GM18519 (cell line): ENCODE results near the gene CMTM7.
A peak's percentile ranks its signal among the peaks of the same experiment; 100 is the strongest.

ENCODE experiments used
- ATAC-seq: cut with Tn5 transposase; IDR thresholded peaks from one replicate; pipeline ENCODE4 v1.9.1; 2021; ENCODE audit warnings: mild to moderate bottlenecking, moderate library complexity; ENCODE audit not compliant: unreplicated experiment, low FRiP score

The CMTM7 gene

DNA sequence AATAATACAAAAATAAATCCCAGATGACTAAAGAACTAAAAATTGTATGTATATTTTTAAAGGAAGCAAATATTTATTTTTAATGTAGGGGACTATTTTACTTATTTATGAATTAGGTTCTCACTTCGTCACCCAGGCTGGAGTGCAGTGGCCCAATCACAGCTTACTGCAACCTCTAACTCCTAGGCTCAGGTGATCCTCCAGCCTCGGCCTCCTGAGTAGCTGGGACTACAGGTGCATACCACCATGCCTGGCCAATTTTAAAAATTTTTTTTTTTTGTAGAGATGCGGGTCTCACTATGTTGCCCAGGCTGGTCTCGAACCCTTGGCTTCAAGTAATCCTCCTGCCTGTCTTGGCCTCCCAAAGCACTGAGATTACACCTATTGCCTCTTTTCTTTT lies 42.6 kb downstream of the CMTM7 start:
- no peak for ATAC-seq

DNA sequence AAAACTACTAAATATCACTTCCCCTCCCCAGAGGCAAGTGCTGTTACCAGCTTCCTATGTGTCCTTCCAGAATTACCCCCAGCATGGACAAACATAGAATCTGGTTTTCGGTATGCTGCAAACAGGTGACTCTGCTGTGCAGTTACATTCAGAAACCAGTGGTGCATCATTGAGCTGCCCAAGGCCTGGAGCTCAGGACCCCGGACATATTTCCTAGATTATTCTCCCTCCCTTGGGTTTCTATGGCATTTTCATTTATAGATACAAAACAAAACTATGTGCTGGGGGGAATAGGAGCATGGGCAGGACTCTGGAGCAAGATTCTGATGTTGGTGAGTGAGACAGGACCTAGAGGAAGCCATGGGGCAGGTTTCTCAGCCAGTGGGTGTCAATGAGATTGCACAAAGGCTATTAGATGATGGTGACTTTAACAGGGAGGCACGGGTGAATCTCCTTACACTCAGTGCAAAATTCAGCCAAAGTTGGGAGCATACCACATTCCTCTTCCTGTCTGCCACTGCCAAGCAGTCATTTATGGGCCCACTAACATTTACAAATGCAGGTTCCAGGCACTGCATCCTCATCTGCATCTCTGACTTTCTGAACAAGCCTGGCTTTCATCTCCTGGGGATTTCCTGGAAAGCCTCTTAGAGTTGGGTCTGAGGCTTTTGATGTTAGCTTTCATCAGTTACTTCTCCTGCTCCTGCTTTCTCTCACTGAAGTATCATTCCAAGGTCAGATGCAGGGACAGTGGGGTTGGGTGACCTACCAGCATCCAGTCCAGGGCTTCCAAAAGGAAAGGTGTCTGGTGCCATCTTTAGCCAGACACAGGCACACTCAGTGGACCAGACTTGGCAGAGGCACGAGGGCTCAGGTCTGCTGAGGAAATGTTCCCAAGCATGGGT lies 44.5 kb downstream of the CMTM7 start:
- no peak for ATAC-seq

DNA sequence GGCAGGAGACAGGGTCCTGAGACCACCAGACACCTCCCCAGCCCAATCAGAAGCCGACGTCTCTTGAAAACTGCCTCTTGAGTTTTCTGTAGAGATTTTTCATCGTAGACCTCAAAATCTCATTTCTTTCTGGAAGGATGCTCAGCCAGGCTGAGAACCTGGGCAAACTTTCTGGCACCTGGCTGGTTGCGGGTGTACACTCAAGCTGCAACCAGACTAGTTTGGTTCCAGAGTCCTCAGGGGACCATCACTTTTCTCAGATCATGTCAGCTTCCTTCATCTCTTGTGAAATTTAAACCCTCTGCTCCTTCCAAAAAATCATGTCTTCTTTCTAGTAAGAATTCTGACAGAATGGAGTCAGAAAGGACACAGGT lies 45.1 kb downstream of the CMTM7 start:
- ATAC-seq: peak; percentile 24

DNA sequence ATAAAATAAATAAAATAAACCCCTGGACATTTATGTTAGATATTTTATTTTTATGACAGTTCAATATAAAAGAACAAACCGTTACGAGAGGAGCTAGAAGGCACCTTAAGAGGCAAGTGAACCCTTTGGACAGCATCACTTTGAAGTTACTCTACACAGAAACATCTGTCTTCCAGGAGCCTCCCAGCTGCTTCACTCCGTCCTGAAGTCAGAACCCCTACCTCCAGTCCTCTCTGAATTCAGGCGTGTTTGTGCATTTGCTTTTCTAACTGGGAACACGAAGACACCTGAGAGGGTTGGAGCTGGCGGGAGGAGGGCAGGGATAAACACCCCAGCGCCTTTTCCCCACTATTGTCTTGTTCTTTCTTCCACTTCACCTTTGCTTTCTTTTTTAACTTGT lies 46.2 kb downstream of the CMTM7 start:
- no peak for ATAC-seq

DNA sequence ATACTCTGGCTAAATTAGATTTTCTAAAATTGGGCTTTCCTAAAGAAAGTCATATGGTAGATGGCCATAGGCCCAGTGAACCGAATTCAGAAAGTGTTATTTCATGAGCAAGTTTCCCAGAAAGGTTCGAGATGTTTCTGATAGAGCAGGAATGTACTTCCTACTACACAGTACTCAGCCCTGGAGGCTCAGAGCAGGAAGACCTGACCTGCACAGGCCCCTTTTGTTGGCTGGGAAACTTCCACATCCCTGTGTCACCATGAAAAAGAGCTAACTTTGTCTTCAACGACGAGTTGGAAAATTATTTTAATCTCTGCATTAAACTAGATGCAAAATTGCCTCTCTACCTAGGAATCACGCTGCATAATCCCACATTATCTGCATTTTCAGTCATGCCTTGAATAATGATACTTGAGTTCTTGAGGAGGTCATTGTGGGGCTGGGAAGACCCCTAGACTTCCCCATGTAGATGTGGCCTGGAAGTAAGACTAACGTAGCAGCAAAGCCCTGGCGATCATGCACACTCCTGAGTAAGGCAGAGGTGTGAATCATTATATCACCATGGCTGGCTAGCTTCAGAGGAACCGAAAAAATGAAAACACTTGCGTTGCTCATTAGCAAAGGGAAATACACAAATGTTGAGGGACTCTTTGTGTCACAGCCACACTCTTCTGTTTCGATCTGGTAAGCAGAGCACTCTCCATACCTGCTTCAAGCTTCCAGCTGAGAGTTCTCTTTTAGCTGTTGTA lies 47.1 kb downstream of the CMTM7 start:
- ATAC-seq: peak; percentile 96

DNA sequence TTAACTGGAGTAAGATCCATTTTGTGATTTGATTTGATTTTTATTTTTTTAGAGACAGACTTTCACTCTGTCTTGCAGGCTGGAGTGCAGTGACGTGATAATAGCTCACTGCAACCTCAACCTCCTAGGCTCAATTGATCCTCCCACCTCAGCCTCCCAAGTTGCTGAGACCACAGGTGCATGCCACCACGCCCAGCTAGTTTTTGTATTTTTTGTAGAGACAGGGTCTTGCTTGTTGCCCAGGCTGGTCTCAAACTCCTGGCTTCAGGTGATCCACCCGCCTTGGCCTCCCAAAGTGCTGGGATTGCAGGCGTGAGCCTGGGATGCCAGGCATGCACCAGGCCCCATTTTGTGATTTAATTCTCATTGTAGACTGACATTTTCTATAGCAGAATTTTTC lies 47.8 kb downstream of the CMTM7 start:
- peak; percentile 15 for ATAC-seq

DNA sequence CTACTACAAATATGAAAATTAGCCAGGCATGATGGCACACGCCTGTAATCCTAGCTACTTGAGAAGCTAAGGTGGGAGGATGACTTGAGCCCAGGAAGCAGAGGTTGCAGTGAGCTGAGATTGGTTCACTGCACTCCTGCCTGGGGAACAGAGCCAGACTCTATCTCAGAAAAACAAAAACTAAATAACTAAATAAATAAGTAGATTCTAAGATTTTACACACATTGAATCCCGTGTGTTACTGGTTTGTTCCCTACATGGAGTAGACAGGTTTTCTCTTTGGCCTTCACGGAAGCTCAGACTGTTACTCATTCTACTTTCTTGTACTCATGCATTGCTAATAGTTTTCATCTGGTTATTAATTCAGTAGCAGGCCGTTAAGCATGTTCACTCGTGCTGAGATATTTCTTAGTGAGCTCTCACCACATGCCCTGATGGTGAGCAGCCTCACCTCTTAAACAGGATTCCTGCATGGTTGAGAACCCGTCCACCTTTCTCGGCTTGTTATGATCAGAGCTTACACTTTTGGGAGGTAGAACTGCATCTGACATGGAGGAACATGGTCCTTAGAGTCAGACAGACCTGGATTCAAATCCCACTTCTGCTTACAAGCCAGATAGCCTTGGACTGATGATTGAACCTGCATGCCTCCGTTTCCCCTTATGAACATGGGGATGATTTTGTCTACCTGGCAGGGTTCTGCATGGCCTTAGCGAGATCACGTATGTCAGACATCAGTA lies 49.1 kb downstream of the CMTM7 start:
- no peak for ATAC-seq

DNA sequence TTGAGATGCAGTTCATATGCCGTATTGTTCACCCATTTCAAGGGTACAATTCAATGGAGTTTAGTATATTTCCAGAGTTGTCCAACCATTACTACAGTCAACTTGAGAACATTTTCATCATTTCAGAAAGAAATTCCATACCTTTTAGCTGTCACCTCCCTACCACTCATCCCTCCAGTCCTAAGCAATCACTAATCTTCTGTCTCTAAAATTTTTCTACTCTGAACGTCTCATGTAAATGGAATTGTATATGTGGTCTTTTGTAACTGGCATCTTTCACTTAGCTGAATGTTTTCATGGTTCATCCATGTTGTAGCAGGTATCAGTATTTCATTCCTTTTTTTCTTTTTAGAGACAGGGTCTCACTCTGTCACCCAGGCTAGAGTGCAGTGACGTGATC lies 51.1 kb downstream of the CMTM7 start:
- ATAC-seq: no peak

DNA sequence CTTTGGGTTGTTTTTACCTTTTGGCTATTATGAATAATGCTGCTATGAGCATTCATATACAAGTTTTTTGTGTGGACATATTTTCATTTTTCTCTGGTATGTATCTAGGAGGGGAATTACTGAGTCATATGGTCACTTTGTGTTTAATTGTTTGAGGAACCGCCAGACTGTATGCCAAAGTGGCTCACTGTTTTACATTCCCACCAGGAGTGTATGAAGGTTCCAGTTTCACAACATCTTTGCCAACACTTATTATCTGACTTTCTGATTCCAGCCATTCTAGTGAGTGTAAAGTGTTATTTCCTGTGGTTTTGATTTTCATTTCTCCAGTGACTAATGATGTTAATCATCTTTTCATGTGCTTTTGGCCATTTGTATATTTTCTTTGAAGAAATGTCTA lies 51.8 kb downstream of the CMTM7 start:
- no peak for ATAC-seq

DNA sequence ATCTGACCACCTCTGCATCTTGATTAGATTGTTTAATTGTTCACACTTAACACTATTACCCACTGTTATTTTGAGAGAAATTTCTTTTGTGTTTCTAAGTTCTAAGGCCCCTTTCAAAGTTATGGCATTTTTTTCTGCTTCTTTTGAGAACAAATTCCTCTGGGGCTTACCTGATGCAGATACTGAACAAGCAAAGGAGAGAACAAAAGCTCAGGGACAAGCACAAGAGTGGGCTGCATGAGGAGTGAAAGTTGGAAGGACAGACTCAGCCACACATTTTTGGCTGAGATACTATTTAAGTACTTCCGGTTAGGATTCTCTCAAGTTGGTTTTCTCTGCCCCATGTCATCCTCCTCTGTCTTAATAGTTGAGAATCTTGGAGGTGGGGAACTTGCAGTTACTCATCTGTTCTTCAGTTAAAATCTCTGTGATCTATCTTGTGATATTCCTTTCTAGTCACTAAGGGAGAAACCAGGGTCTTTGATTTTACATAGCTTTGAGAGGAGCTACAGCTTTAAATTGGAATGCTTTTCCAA lies 56.3 kb downstream of the CMTM7 start:
- no peak for ATAC-seq

DNA sequence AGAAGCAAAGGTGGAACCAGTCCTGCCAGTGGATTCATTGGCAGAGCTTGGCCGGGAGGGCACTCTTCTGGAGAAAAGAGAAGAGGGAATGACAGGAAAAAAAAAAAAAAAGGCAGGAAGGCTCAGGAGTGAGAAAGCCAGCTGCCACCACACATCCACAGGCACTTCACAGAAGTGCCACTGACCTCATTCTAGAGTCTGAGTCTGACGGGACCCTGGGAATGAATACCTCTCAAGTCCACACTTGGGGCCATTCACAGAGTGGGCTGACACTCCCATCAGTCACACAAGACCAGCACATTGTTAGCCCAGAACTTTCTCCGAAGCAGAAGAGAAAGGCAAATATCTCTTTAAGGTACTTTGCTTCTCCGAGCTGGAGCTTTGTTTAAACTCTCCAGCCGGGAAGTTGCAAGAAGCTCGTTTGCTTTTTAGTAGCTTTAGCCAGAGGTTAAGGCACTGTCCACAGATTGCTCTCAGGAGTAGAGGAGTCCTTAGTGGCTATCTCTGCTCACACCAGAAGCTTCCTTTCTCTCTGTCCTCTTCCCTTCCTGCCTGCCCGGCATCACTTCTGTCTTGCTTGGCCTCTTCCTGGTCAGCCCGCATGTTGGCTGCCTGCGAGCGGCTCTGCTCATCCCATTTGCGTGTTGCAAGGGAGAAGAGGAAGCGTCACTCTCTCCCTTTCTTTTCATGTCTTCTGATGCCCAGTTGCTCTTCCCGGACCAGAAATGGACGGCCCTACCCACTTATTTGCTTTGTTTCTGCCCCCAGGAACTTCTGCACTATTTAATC lies 57.2 kb downstream of the CMTM7 start:
- no peak for ATAC-seq

DNA sequence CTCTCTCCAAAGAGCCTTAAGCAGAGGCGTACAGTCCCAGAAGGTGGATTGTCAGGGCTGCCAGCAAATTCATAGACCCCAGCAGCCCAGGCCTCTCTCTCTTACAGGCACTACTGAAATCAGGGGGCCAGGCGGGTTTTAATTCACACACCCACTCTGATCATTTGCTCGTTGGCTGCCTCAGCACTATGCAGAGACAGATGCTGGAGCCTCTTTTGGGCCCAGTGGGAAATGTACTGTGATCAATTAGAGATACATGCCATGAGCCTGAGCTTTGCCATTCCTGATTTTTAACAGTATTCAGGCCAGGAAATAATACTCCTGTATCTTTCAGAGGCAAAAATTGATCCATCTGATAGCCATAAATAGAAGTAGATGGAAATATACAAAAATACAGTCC lies 58.0 kb downstream of the CMTM7 start:
- ATAC-seq: no peak

DNA sequence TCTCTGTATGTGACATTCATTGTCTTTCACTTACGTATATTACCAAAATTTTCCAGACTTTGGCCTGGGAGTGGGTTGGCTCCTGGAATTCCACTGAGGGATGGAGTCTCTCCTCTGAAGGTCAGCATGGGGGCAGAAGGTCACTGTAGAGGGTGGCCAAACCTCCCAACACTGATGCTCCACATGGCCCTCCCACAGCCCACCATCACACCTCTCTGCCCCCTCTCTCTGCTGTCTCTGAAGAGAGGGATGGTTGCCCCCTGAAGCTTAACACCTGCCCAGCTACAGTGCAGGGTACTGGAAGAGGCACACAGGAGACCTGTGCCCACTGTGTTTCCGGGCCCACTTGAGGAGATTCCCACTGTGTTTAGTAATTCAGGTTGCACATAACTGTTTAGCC lies 58.8 kb downstream of the CMTM7 start:
- no peak for ATAC-seq

DNA sequence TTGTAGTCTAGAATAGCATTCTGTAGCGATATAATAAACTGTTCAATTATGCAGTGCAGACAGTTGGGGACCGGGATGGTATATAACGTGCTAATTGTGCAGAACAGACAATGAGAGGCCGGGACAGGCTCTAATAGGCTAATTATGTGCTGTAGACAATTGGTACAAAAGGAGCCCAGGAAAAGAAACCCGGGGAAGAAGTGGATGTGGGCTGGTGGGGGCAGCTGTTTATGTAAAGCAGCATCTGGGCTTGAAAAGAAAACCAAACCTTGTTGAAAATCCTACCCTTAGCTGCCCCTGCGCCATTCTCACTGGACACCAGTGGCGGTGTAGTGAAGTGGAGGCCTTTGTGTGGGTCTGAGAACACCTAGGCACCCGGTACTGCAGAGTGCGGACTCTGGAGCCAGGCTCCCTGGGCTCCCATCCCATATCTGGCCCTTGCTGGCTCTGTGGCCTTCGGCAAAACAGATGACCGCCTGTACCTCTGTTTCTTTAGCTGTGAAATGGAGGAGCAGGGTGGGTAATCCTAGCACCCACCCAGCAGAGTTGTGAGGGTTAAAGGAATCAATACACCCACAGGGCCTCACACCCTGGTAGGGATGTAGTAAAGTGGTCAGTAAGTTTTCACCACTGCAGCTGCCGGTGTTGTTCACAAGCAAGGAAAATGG lies 59.5 kb downstream of the CMTM7 start:
- no peak for ATAC-seq

DNA sequence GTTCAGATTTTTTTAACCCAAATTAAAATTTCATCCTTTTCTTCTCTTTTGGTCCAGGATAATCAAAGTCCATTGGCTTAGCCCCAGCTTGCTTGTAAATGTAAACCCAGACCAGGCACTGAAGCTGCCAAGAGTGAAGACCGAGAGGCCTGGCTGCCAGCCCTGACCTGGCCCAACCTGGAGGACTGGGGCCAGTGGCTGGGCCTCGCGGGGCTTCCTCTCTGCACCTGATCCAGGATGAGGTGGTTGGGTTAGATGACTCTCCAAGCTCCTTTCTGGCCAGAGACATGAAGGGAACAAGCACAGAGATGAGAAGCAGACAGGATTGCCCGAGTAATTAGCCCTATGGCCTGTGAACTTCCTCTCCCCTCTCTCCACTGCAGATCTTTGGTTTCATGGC lies 60.4 kb downstream of the CMTM7 start:
- ATAC-seq: no peak

DNA sequence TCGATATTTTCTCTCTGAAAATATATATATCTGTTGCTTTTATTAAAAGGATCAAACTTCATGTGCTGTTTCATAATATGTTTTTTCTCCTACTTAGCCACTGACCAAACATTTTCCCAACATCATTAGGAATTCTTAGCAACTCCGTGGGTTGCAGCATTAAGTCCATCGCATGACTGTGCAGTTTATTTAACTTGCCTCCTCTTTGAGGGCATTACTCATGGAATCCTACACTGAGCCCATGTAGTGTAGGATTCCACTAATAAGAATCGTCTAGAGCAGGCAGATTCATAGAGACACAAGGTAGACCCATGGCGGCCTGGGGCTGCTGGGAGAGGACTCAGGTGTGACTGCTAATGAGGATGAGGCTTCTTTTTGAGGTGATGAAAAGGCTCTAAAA lies 61.7 kb downstream of the CMTM7 start:
- no peak for ATAC-seq

DNA sequence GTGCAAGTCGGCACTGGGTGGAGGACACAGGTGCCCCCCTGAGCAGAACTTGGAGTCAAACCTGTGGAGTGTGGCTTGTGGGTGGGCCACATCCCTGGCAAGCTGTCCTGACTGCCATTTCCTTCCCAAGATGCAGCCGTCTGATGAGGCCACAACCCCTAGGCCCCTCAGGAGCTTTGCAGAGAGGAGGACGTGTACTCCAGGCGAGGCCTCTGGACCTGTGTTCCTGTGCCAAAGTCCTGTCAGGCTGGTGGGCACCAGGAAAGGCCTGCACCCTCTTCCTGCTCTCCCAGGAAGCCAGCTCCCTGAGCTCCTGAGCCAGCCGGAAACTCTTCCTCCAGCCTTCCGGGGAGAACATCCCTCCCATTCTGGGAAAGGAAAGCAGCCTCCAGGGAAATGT lies 62.5 kb downstream of the CMTM7 start:
- no peak for ATAC-seq

DNA sequence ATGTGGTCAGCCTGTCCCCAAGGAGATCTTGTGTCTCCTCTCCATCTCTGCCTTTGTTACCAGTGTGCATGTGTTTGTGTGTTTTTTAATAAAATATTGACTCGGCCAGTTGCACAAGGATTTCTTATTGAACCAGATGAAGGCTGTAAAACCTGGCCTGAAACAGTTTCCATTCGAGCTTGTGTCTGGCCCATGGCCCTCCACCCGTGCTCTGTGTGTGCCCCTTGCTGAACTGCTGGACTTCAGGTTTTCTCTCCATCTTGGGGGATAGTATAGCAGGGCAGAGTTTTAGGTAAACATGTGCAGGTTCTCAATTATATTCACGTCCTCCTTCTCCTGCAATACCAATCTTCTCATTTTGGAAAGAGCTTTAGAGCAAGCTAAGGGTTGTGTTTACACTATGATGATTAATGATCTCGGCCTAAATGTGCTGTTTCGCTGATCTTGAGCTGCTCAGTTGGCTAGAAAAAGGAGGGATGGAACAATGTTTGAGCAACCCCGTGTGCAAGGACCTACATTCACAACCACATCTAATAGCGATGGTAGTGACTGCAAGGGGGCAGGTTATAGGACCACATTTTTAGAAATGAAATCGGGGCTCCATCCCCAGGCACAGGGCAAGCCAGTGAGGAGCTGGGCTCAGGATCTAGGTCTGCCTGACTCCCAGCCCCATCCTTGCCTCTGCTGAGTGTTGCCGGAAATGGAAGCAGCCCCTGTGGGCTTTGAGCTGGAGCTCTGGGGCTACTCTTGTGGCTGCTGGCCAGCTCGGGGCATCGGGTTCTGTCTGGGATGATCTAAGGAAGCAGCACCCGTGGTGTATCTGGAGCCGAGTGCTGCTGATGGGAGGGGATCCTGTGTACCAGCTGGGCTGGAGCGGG lies 63.3 kb downstream of the CMTM7 start:
- ATAC-seq: no peak
